Peyer's patch (tissue), 4 donors: ENCODE measurements around the gene DCAF16. TPM values are rescaled to one million over a fixed set of nuclear protein-coding genes. Genes with fewer than 3 reads are reported as not detected.

Experiments used
- DNase-seq, 3 donors: peaks; one replicate each; pipeline ENCODE4 v3.0.0-alpha.2; 2017 to 2019
- H3K27ac ChIP-seq, 4 donors: fragments of 200-600 bp; sonication (generic); one replicate each; pipeline ENCODE4 v1.5.1; 2016 to 2019
- H3K27me3 ChIP-seq, 2 donors: fragments of 200-600 bp; sonication (generic); one replicate each; pipeline ENCODE4 v1.5.1; 2019
- H3K36me3 ChIP-seq, 3 donors: fragments of 200-600 bp; sonication (generic); one replicate each; pipeline ENCODE4 v1.5.1; 2016 to 2019
- H3K4me1 ChIP-seq, 4 donors: fragments of 200-600 bp; sonication (generic); one replicate each; pipeline ENCODE4 v1.5.1; 2016 to 2019
- H3K4me3 ChIP-seq, 4 donors: fragments of 200-600 bp; sonication (generic); 1 replicate in 3 of 4; 2 replicates in 1 of 4; pipeline ENCODE4 v1.5.1; 2016 to 2019; ENCODE audit warnings: mild to moderate bottlenecking in 1 of 4
- H3K9me3 ChIP-seq, 4 donors: fragments of 200-600 bp; sonication (generic); one replicate each; pipeline ENCODE4 v1.5.1; 2016 to 2019; ENCODE audit warnings: mild to moderate bottlenecking in 1 of 4
- POLR2A ChIP-seq, 2 donors: fragments of 450-650 bp; IDR thresholded peaks; one replicate each; pipeline ENCODE4 v1.5.1; 2017; ENCODE audit warnings: antibody characterized with exemption in 2 of 2, mild to moderate bottlenecking in 2 of 2, moderate library complexity in 2 of 2
- total RNA-seq, 4 donors: library from RNA; depleted of rRNA; stranded (reverse); fragments of >200 nt; gene quantifications; one replicate each; pipeline ENCODE4 v1.1.0, GENCODE V29; 2016
- TF ChIP-seq, protein P1 (sequence below), 6 experiments: fragments of 450-650 bp in 4 of 6; fragments of 200-600 bp in 2 of 6; sonication (generic) in 1 of 6; IDR thresholded peaks; one replicate each; pipeline ENCODE4 v1.5.1; 2017 to 2019; ENCODE audit warnings: antibody characterized with exemption in 6 of 6, mild to moderate bottlenecking in 3 of 6, moderate library complexity in 1 of 6

Gene DCAF16
- total RNA-seq, 4 donors from 2014 or later, result 15.1 to 21.7 (median 20.9) TPM

DNA sequence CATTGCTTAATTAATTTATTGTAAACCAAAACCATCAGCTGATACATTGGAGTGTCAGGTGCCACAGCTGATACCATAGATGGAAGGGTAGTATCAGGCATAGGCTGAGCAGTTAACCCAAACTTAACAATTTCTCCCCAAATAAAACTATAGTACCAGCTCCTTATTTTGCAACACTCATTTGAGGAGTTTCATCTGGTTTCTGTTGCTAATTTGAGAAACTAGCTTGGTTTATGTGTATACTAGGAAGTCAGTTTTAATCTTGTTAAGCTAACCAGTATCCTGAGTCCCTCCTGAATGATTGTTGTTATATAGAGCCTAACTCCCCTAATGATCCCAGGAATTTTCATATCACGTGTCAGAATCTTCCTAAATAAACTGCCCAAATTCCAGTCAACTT is 12.7 kb downstream of the DCAF16 start:
- H3K4me3 ChIP-seq, result no peak overlapping the region
- no peaks in the 10 kb centered on the region for H3K9me3 ChIP-seq
- no peak for TF ChIP-seq POLR2A (IDR thresholded peaks at IDR 0.05)
- TF ChIP-seq, protein P1, sequence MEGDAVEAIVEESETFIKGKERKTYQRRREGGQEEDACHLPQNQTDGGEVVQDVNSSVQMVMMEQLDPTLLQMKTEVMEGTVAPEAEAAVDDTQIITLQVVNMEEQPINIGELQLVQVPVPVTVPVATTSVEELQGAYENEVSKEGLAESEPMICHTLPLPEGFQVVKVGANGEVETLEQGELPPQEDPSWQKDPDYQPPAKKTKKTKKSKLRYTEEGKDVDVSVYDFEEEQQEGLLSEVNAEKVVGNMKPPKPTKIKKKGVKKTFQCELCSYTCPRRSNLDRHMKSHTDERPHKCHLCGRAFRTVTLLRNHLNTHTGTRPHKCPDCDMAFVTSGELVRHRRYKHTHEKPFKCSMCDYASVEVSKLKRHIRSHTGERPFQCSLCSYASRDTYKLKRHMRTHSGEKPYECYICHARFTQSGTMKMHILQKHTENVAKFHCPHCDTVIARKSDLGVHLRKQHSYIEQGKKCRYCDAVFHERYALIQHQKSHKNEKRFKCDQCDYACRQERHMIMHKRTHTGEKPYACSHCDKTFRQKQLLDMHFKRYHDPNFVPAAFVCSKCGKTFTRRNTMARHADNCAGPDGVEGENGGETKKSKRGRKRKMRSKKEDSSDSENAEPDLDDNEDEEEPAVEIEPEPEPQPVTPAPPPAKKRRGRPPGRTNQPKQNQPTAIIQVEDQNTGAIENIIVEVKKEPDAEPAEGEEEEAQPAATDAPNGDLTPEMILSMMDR (IDR thresholded peaks at IDR 0.05), result no peak
- no peaks in the 10 kb centered on the region for H3K27me3 ChIP-seq
- no peak overlapping the region for H3K27ac ChIP-seq
- H3K4me1 ChIP-seq, result no peaks in the 10 kb centered on the region
- no peak for DNase-seq
- peaks cover 0 to 20% (median 0%) of the 10 kb centered on the region in 3 donors for H3K36me3 ChIP-seq

DNA sequence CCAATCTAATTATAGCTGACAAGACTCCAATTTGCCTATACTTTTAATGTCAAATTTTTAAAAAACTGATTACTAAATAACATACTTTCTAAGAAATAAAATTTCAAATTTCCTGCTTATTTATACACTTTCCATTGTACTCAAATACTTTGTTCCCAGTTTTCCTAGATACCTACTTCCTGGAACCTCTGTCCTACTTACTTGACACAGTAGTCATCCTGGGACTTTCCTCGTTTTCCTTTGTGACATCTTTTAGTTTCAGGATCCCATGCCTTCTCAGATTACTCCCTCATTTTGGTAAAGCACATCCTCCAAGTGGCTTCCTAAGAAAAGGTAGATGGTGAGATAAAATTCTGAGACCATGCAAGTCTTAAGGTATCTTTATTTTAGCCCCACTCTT is 15.8 kb downstream of the DCAF16 start:
- Histone ChIP-seq H3K4me1 (no peaks in the 10 kb centered on the region), H3K4me3 (no peak overlapping the region), H3K27me3 (no peaks in the 10 kb centered on the region), H3K36me3 (peaks cover 0 to 5% (median 0%) of the 10 kb centered on the region in 3 donors), H3K27ac (no peak overlapping the region), H3K9me3 (no peaks in the 10 kb centered on the region)
- TF ChIP-seq, protein P1 (IDR thresholded peaks at IDR 0.05), result no peak
- TF ChIP-seq POLR2A (IDR thresholded peaks at IDR 0.05), result no peak
- no peak for DNase-seq

DNA sequence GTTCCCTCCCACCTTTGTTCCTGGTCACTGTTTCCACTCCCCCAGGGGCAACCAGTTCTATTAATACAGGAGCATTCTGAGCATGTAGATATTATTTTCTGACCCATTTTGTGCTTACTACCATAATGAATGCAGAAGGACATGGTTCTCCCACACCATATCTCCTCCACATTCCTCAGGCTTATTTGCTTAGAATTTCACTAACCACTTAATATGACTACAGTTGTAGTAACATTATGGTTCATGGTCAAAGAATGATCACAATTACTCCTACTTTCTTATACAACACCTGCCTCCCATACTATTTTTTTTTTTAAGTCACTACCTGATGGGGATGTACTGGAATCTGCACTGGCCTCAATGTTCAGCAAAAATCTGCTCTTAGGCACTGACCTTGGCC is 21.6 kb downstream of the DCAF16 start:
- Histone ChIP-seq H3K27ac (no peak overlapping the region), H3K4me1 (no peaks in the 10 kb centered on the region), H3K36me3 (no peaks in the 10 kb centered on the region), H3K4me3 (no peak overlapping the region), H3K27me3 (no peaks in the 10 kb centered on the region), H3K9me3 (no peaks in the 10 kb centered on the region)
- no peak for DNase-seq
- TF ChIP-seq POLR2A (IDR thresholded peaks at IDR 0.05), result no peak
- TF ChIP-seq, protein P1 (IDR thresholded peaks at IDR 0.05), result no peak

DNA sequence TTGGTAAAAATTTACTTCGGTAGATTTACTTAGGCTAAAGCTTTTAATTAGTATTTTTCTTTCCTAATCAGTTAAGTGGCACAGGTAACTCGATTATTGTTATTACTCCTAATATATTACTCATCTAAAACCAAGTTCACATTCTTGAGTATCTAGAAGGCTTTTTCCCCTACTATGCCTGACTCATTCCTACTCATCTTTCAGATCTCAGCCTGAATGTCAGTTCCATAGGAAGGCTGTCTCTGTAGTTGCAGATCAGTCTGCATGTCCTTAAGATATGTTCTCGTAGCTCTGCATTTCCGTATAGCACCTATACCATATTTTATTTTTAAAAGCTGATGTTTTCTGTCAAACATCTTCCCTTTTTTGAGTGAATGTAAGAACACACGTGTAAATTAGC is 23.2 kb downstream of the DCAF16 start:
- no peak overlapping the region for H3K4me3 ChIP-seq
- DNase-seq, result no peak
- no peaks in the 10 kb centered on the region for H3K9me3 ChIP-seq
- no peaks in the 10 kb centered on the region for H3K4me1 ChIP-seq
- no peaks in the 10 kb centered on the region for H3K27me3 ChIP-seq
- TF ChIP-seq, protein P1 (IDR thresholded peaks at IDR 0.05), result no peak
- TF ChIP-seq POLR2A (IDR thresholded peaks at IDR 0.05), result no peak
- H3K27ac ChIP-seq, result no peak overlapping the region
- no peaks in the 10 kb centered on the region for H3K36me3 ChIP-seq

DNA sequence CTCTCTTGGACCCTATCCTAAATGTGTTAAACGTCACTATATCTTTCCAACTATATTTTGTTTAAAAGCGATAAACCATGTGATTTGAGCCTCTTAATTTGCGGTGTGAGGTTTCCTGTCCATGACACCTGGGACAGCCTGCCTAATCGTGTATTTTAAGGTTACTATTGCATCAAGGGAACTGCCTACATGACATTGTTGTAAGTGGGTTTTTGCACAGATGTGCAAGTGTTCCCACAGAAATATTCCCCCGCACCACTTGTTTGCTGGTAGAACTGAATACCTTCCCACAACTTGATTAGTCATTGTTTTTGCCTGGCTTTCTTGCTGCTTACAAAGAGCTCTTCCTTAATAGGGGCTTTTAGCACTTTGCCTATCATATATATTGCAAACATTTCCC is 24.0 kb downstream of the DCAF16 start:
- H3K4me3 ChIP-seq, result no peak overlapping the region
- DNase-seq, result no peak
- TF ChIP-seq, protein P1 (IDR thresholded peaks at IDR 0.05), result no peak
- TF ChIP-seq POLR2A (IDR thresholded peaks at IDR 0.05), result no peak
- H3K9me3 ChIP-seq, result no peaks in the 10 kb centered on the region
- H3K4me1 ChIP-seq, result peaks cover 0 to 6% (median under 1%) of the 10 kb centered on the region in 4 donors
- no peaks in the 10 kb centered on the region for H3K36me3 ChIP-seq
- peaks cover 0 to 1% of the 10 kb centered on the region in 2 donors for H3K27me3 ChIP-seq
- no peak overlapping the region for H3K27ac ChIP-seq

DNA sequence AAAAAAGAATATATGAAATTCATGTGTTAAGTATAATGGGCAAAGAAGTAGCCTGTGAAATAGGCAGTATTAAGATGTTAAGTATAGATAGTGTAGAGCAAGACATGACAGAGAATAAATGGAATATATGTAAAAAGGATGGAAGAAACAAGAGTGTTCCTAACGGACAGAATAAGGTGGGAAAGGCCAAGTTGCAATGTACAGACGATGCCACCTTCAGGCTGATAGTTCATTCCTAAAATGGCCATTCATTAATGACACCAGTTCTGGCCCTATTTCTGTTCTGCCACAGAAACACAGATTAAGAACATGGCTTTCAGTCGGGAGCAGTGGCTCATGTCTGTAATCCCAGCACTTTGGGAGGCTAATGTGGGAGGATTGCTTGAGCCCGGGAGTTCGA is 24.7 kb downstream of the DCAF16 start:
- Histone ChIP-seq H3K27me3 (peaks cover 0 to 7% of the 10 kb centered on the region in 2 donors), H3K36me3 (no peaks in the 10 kb centered on the region), H3K4me3 (no peak overlapping the region), H3K4me1 (peaks cover 0 to 14% (median 4%) of the 10 kb centered on the region in 4 donors), H3K27ac (no peak overlapping the region), H3K9me3 (no peaks in the 10 kb centered on the region)
- no peak for DNase-seq
- no peak for TF ChIP-seq POLR2A (IDR thresholded peaks at IDR 0.05)
- TF ChIP-seq, protein P1 (IDR thresholded peaks at IDR 0.05), result no peak
